Stimulated activated CD4-positive, alpha-beta T cell treated with anti-CD3 and anti-CD28 coated beads, Interleukin-15, amount 100 ng/mL, for 24 hours (primary cell): ENCODE measurements around the gene STAMBPL1.
A peak's percentile ranks its signal among the peaks of the same experiment; 100 is the strongest.

Source experiments
- DNase-seq: peaks from one replicate; pipeline ENCODE4 v3.0.0-alpha.2; 2020

STAMBPL1 gene

GRCh38 chr10:88957381-88957780 lies 77.3 kb downstream of the STAMBPL1 start:
- DNase-seq: no peak

DNA sequence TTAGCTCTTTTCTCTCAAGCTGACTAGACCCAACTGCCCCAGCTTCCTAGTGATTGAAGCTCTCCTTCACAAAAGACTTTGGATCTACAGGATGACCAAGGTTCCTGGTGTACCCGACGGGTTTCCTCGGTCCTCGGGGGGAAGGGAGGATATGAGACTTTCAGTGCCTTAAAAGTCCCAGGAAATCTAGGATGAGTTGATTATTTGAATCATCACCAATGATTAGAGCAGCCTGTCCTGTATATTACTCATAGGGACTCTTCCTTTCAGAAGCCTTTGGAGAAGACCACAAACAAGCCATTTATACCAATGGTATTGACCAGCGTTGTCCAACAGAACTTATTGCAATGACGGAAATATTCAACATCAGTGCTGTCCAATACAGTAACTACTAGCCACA lies 78.7 kb downstream of the STAMBPL1 start:
- no peak for DNase-seq

DNA sequence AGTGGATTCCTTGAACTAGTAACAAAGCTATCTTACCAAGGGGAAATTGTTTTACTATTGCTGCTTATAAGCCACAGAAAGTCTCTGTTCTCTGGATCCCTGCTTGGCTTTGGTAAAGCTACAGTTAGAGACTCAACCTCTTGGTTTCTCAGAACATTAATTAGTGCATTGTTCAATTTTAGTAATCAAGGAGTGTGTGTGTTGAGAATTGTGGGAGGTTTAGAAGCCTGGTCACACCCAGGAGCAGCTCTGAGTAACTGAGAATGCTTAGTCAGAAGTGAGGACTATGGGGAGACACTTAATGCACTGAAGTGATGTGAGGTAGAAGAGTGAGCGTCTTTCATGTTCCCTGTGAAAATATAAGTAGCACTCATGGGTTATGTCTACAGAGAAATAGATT lies 80.8 kb downstream of the STAMBPL1 start:
- peak; percentile 9 for DNase-seq

DNA sequence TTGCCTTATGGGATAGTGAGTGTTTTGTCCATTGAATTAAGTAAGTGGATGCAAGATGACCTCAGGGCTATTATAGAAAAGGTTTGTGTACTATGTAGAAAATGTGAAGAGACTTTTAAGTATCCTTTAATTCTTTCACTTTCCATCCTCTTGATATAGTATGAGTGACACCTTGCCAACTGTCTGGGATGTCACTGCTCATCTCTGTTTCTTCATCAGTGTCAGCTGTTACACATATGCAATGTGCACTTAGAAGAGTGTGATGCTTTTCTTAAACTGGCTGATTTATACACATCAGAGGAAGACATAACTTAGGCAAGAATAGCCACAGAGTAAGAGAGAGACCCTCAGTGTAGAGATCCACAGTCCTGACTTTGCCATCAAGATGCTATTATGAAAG lies 81.2 kb downstream of the STAMBPL1 start:
- no peak for DNase-seq

DNA sequence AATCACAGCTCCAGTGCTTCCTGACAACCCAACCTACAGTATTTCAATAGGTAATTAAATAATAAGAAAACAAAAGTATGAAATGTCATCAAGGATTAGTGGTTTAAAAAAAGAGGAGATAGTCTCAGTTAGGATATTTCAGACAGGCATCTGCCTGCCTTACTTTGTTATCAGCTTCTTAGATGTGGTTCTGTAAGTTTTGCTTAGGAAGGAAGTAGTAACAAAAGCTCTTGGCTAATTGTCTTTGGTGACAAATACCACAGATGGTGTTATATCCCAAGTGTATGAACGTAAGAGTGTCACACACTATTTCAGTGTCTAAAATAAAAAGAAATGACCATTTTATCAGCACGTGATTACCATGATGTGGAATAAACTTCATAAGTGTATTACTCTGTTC lies 82.3 kb downstream of the STAMBPL1 start:
- no peak for DNase-seq

DNA sequence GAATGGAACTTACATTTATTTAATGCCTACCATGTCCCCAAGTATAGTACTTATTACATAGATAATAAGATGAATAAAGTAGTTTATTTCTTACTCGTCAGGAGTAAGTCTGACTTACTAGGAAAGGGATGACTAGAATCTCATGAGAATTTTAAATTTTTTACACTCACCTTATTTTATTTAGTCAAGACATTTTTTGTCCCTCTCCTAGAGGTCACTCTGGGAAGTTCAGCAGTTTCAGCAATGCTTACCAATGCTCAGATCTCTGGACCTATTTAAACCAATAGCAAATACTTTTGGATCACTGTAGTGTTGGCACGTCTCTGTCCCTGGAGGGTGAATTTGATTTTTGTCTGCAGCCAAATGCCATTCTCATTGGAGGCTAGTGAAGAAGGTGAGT lies 83.3 kb downstream of the STAMBPL1 start:
- DNase-seq: no peak

- DNase-seq: no peak
Measured at GRCh38 chr10:88964360-88964759, 84.3 kb downstream of the STAMBPL1 start.

GRCh38 chr10:88964869-88965415 lies 84.9 kb downstream of the STAMBPL1 start:
- no peak for DNase-seq

GRCh38 chr10:88966797-88967196 lies 86.8 kb downstream of the STAMBPL1 start:
- DNase-seq: no peak

DNA sequence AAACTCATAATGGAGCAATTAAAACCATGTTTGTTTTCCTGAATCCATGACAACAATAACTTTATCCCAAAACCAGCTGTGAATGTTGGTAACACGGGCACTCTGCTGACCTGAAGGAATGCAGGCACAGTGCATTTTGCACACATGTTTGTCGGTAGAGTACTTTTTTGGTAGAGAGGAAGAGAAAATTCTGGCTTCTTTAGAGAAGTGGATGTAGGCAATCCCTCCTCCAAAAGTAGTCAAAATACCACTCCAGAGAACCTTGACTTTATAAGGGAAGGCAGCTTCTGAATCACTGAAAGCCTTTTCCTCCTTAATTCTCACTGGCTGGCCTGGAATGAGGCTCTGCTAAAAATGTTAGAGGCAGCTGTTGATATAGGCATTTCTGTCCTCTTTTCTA lies 88.3 kb downstream of the STAMBPL1 start:
- no peak for DNase-seq

DNA sequence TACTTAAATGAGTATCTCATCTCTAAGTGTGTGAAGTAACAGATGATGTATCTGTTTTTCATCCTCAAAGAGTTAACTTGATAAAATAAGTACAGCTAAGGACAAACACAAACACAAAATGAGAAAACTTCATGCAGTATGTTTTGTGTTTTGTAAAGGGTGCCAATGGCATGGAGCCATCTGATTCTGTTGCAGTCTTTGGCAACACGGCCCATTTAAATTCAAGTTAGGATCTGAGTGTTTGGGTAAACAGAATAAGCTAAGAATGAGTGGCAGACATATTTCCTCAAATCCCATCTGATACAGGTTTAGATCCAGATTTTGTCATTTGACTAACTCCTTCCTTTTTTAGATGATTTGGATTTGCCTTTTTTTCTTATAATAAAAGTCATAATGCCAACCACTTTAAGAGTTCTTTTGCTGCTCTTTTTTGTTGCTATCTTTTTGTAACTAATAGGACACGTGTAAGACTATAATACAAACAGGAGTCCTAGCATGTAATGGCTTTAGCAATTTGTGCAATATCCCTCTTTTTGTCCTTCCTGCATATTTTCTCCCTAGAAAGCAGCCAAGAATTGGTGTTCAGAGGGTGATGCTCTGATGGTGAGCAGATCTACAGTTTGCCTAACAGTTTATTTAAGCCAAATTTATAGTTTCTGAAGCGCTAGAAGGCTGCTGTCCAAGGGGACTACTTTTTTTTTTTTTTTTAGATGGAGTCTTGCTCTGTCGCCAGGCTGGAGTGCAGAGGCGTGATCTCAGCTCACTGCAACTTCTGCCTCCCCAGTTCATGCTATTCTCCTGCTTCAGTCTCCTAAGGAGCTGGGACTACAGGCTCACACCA lies 91.4 kb downstream of the STAMBPL1 start:
- no peak for DNase-seq
